HFF-Myc (cell line): ENCODE data around the gene GAS7.

ENCODE experiments used
- DNase-seq: peaks from one replicate; pipeline ENCODE4 v3.0.0-alpha.2; 2011; ENCODE audit warnings: low read depth; ENCODE audit errors: extremely low read depth
- H3K4me3 ChIP-seq: replicated peaks from 2 replicates; pipeline ENCODE4 v1.5.1; 2011; ENCODE audit warnings: low read depth, mild to moderate bottlenecking, control low read depth, low read length
- TF ChIP-seq, protein P1 (sequence below): IDR thresholded peaks from 2 replicates; pipeline ENCODE4 v1.5.1; 2012; ENCODE audit warnings: mild to moderate bottlenecking, low read depth, low read length, control low read depth; ENCODE audit errors: missing control alignments

Gene GAS7

DNA sequence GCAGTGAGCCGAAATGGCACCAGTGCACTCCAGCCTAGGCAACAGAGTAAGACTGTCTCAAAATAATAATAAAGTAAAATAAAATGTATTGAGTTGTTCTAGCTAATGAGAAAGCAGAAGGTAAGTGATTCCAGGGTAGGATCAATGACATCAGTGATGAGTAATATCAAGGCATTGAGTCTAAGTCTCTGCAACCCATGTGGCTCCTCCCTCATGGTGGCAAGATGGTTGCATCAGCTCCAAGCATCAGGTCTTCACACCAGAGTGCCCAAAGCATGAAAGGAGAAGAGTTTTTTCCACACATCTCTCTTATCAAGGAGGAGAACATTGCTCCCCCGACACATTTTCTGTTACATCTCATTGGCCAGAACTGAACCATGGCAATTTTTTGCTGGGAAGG, 34.8 kb upstream of the GAS7 start:
- TF ChIP-seq, protein P1, sequence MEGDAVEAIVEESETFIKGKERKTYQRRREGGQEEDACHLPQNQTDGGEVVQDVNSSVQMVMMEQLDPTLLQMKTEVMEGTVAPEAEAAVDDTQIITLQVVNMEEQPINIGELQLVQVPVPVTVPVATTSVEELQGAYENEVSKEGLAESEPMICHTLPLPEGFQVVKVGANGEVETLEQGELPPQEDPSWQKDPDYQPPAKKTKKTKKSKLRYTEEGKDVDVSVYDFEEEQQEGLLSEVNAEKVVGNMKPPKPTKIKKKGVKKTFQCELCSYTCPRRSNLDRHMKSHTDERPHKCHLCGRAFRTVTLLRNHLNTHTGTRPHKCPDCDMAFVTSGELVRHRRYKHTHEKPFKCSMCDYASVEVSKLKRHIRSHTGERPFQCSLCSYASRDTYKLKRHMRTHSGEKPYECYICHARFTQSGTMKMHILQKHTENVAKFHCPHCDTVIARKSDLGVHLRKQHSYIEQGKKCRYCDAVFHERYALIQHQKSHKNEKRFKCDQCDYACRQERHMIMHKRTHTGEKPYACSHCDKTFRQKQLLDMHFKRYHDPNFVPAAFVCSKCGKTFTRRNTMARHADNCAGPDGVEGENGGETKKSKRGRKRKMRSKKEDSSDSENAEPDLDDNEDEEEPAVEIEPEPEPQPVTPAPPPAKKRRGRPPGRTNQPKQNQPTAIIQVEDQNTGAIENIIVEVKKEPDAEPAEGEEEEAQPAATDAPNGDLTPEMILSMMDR = no peak

DNA sequence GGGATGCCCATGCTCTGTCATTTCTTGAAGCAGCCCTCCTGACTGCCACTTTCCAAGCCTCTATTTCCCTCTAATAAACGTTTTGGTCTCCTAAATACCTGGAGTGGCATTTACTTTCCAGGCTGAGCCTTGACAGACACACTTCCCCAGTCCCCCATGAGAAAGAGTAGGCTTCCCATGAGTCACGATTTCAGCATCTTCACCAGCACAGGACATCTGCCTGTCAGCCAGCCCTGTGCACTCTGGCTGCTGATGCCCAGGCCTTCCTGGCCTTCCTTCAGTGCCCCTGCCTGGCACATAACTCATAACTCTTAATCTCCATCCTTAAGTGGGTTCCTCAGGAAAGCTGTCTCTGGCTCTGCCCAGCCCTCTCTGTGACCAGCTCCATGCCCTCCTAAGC, 30.8 kb upstream of the GAS7 start:
- no peak overlapping the region for H3K4me3 ChIP-seq
- no peak for DNase-seq
- TF ChIP-seq, protein P1 = no peak

More for the DNA sequence above, 34.8 kb upstream of the GAS7 start:
- no peak for DNase-seq
- H3K4me3 ChIP-seq = no peak overlapping the region

DNA sequence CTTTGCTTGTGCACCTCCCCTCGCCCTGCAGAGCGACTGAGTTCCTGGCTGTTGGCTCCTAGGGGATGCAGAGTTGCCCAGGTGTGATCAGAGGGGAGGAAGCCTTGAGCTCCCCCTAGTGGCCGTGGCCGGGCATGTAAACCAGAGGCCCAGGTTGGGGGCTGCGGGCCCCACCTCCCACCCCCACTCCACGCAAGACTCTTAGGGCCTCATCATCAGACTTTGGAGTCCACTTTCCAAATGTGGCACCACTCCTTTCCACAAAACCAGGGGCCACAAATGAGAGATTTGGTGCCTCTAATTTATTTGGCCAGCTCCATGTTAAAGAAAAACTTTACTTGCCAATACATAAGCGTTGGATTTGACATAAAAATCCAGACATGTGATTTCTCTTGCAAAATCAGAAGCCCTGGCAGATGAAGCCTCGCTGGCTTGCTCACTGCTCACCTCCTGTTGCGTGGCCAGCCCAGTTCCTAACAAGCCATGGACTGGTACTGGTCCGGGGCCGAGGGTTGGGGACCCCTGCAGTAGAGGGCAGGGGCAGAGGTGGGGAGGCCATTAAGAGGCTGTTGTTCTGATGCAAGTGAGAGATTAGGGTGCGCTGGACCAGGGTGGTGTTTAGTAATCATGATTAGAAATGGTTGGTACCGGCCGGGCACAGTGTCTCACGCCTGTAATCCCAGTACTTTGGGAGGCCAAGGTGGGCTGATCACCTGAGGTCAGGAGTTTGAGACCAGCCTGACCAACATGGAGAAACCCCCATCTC, 28.7 kb upstream of the GAS7 start:
- no peak overlapping the region for H3K4me3 ChIP-seq
- TF ChIP-seq, protein P1 = peak; percentile 98
- DNase-seq = no peak

DNA sequence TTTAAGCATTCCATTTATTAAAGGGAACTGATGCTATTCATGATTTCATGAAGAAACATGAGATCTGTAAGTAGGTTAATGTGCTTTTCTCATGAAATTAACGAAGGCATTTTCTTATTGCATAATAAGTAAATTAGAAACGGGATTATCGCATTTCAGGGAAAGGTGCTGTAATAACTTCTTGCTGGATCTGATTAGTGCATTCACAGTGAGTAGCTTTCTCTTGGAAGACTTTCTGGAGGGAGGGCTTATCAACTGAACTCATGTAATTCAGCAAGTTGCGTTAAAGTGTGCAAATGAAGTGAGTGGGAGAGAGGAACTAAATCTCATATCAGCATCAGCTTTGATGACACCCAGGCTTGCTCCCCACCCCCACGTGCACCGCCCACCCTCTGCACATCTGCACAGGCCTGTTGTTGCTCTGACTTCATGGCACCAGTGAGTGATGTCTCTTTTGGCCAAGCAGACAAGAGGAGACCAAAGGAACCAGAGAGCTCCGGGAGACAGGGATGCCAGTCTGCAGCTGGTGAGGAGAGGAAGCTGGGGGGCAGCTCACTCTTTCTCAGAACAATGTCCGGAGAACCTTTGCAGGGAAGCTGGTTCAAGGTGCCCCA, 26.3 kb upstream of the GAS7 start:
- H3K4me3 ChIP-seq = no peak overlapping the region

DNA sequence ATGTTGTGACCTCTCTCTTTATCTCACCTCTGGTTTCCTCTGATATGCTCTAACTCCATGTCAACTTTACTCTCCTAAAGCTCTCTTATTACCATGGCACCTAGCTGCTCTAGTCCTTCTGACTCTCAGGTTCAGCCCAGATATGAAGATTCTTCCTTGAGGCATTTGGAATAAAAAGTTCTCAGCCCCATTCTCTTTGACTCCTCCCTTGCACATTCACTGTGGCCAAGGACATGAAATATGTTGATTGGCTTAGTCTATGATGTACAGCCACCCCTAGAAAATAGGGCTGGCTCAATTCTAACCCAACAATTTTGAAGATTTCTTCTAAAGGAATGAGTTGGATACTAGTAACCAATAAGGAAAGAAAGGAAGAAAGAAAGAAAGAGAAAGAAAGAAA, 20.8 kb upstream of the GAS7 start:
- no peak for DNase-seq
- H3K4me3 ChIP-seq = no peak overlapping the region
- TF ChIP-seq, protein P1 = no peak

More for the DNA sequence above, 26.3 kb upstream of the GAS7 start:
- TF ChIP-seq, protein P1 = no peak
- DNase-seq = no peak

DNA sequence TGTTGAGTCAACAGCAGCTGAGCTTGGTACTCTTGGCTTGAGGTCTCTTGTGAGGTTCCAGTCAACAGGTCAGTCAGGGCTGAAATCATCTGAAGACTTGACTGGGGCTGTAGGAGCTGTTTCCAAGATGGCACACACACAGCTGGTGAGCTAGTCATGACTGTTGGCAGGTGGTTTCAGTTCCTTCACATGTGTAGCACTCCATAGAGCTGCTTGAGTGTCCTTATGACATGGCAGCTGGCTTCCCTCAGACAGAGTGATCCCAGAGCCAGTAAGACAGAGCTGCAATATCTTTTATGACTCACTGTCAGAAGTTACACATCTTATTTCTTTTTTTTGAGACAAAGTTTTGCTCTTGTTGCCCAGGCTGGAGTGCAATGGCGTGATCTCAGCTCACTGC, 19.5 kb upstream of the GAS7 start:
- no peak overlapping the region for H3K4me3 ChIP-seq
- DNase-seq = peak; percentile 10
- TF ChIP-seq, protein P1 = no peak
